Lower leg skin (tissue), 3 donors: ENCODE results near the gene DDX1.

Experiments
- CTCF ChIP-seq, 3 donors: fragments of 450-650 bp; IDR thresholded peaks; one replicate each; pipeline ENCODE4 v1.5.1; 2016; ENCODE audit warnings: antibody characterized with exemption in 3 of 3, mild to moderate bottlenecking in 3 of 3, moderate library complexity in 2 of 3
- POLR2A ChIP-seq, 2 donors: fragments of 450-650 bp; IDR thresholded peaks; one replicate each; pipeline ENCODE4 v1.6.1; 2016 to 2017; ENCODE audit warnings: antibody characterized with exemption in 2 of 2, mild to moderate bottlenecking in 1 of 2, moderate library complexity in 1 of 2

- no peak for TF ChIP-seq CTCF (IDR thresholded peaks at IDR 0.05)
- TF ChIP-seq POLR2A (IDR thresholded peaks at IDR 0.05), result no peak
Measured at GRCh38 chr2:15664273-15665066, 72.8 kb downstream of the DDX1 start.
